Kidney (tissue), 14 donors: ENCODE data around the gene IPO8. TPM values are rescaled to one million over a fixed set of nuclear protein-coding genes. Genes with fewer than 3 reads are reported as not detected.
"Not testable (repeated sequence)": the region's sequence is repeated elsewhere in the genome, so short reads cannot be mapped to it uniquely, and the experiment has no call there.

Experiments
- DNase-seq, 5 donors: peaks; one replicate each; pipeline ENCODE4 v3.0.0-alpha.2; 2013 to 2020
- FAIRE-seq: peaks from 2 replicates; lab custom pipeline; 2012; peaks lifted over from hg19 to GRCh38; lab: Jason Lieb, UNC
- H3K27ac ChIP-seq, 2 donors: one replicate each; pipeline ENCODE4 v1.7.0; 2013; ENCODE audit warnings: low read depth in 2 of 2, low read length in 2 of 2, inconsistent platforms in 1 of 2
- H3K27me3 ChIP-seq: one replicate; pipeline ENCODE4 v1.7.1; 2013; ENCODE audit warnings: low read length, inconsistent platforms; ENCODE audit not compliant: control insufficient read depth, insufficient read depth
- H3K36me3 ChIP-seq, 3 donors: one replicate each; pipeline versions ENCODE4 v1.7.0 to v1.7.1; 2013; ENCODE audit warnings: low read length in 3 of 3, control low read depth in 1 of 3, inconsistent platforms in 1 of 3; ENCODE audit not compliant: insufficient read depth in 3 of 3, control insufficient read depth in 2 of 3
- H3K4me1 ChIP-seq, 3 donors: one replicate each; pipeline versions ENCODE4 v1.7.0 to v1.7.1; 2013; ENCODE audit warnings: low read length in 3 of 3, inconsistent platforms in 1 of 3, low read depth in 1 of 3; ENCODE audit not compliant: control insufficient read depth in 2 of 3, insufficient read depth in 2 of 3
- H3K4me3 ChIP-seq, 3 donors: one replicate each; pipeline versions ENCODE4 v1.7.0 to v1.8.1; 2013; ENCODE audit warnings: low read length in 3 of 3, control low read depth in 1 of 3, inconsistent platforms in 1 of 3
- H3K9ac ChIP-seq, 3 donors: one replicate each; pipeline versions ENCODE4 v1.7.0 to v1.7.1; 2013; ENCODE audit warnings: low read length in 3 of 3, control low read depth in 1 of 3, inconsistent platforms in 1 of 3
- H3K9me3 ChIP-seq, 3 donors: one replicate each; pipeline versions ENCODE4 v1.7.0 to v1.7.1; 2013; ENCODE audit warnings: low read length in 3 of 3, control low read depth in 1 of 3, inconsistent platforms in 1 of 3; ENCODE audit not compliant: control insufficient read depth in 2 of 3, insufficient read depth in 1 of 3
- CTCF ChIP-seq: IDR thresholded peaks from 3 replicates; pipeline ENCODE4 v1.5.1; 2012; ENCODE audit warnings: mild to moderate bottlenecking, moderate library complexity, borderline replicate concordance; ENCODE audit not compliant: insufficient read depth; ENCODE audit errors: extremely low read depth
- intact Hi-C: fragments of 100-400 bp; cut with DNase I; formaldehyde crosslinking; loops from one replicate; pipeline ENCODE4 v1.11.1; 2022
- polyA plus RNA-seq: library from polyadenylated mRNA; stranded (reverse); fragments of 350-450 nt; fragmentation: Illumina TruSeq; extraction: RNeasy Lipid Tissue Mini Kit (QIAGEN cat#74804); gene quantifications from one replicate; pipeline ENCODE4 v1.2.3, GENCODE V29; 2014; ENCODE audit warnings: low read depth, low replicate concordance; ENCODE audit not compliant: insufficient read depth
- total RNA-seq: library from RNA; stranded (reverse); fragmentation: NEBNext Ultra II Directional; extraction: Animal tissue kit (Norgen Biotek cat#: 25700); gene quantifications from one replicate; pipeline ENCODE4 v1.2.1, GENCODE V29; 2021
- donor health status: control.
- donor health status: control.
- donor health status: control.
- donor health status: control.
- donor health status: control.
- donor health status: DM: yes; HTN: yes; CAD: no.
- donor health status: Normal renal cell carcinoma (clear cell type).

The IPO8 gene
- total and polyA plus RNA-seq, 2 donors from 2014 or later, result 19.5 to 63.3 TPM

GRCh38 chr12:30595742-30596141, 99.9 kb downstream of the IPO8 start:
- DNase-seq (no peak), FAIRE-seq (no peak)
- H3K4me3 ChIP-seq, result no peak overlapping the region
- H3K27ac ChIP-seq, result no peak overlapping the region
- no peak overlapping the region for H3K9ac ChIP-seq
- H3K27me3 ChIP-seq, result no peaks in the 10 kb centered on the region
- no peaks in the 10 kb centered on the region for H3K4me1 ChIP-seq
- peaks cover 0 to 4% (median 0%) of the 10 kb centered on the region in 3 donors for H3K36me3 ChIP-seq
- intact Hi-C loops, result no loop called here
- H3K9me3 ChIP-seq, result no peaks in the 10 kb centered on the region
- TF ChIP-seq CTCF, result no peak

DNA sequence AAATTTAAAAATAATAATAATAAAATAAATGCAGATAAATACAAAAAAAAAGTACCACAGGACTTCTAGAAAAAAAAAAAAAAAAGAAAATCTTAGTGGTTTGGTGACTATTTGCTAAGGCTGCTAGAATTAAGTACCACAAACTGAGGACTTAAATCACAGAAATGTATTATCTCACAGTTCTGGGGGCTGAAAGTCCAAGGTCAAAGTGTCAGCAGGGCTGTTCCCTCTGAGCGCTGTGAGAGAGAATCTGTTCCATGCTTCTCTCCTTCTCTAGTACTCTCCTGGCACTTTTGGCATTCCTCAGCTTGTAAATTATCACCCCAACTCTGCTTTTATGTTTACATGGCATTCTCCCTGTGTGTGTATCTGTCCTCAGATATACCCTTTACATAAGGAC, 101.2 kb downstream of the IPO8 start:
- no peak for FAIRE-seq
- no peaks in the 10 kb centered on the region for H3K27me3 ChIP-seq
- H3K36me3 ChIP-seq, result peaks cover 0 to 4% (median 0%) of the 10 kb centered on the region in 3 donors
- H3K9ac ChIP-seq, result no peak overlapping the region
- no peak overlapping the region for H3K4me3 ChIP-seq
- no peak overlapping the region for H3K27ac ChIP-seq
- no peak for TF ChIP-seq CTCF
- DNase-seq, result no peak
- intact Hi-C loops, result no loop called here
- no peaks in the 10 kb centered on the region for H3K4me1 ChIP-seq
- no peaks in the 10 kb centered on the region for H3K9me3 ChIP-seq

GRCh38 chr12:30588572-30588971, 107.1 kb downstream of the IPO8 start:
- H3K9ac ChIP-seq, H3K4me1 ChIP-seq, H3K36me3 ChIP-seq, H3K9me3 ChIP-seq, H3K27ac ChIP-seq, H3K27me3 ChIP-seq, FAIRE-seq, DNase-seq, H3K4me3 ChIP-seq, intact Hi-C loops: not testable (repeated sequence)

GRCh38 chr12:30587782-30588181, 107.9 kb downstream of the IPO8 start:
- DNase-seq (no peak), FAIRE-seq (no peak)
- intact Hi-C loops, result no loop called here
- Histone ChIP-seq H3K9me3 (no peaks in the 10 kb centered on the region), H3K4me1 (no peaks in the 10 kb centered on the region), H3K4me3 (no peak overlapping the region), H3K27ac (no peak overlapping the region), H3K9ac (no peak overlapping the region), H3K36me3 (peaks cover 0 to 2% (median 0%) of the 10 kb centered on the region in 3 donors), H3K27me3 (no peaks in the 10 kb centered on the region)
- no peak for TF ChIP-seq CTCF
